Medulla oblongata (tissue), 1 donor: ENCODE measurements around the gene GALNTL6.

Source experiments
- DNase-seq: peaks from one replicate; pipeline ENCODE4 v3.0.0-alpha.2; 2015; ENCODE audit errors: extremely low spot score

GALNTL6 gene

GRCh38 chr4:171812665-171813525 lies at the start of gene GALNTL6:
GALNTL6 (plus strand) TSS chr4:171813404.
- no peak for DNase-seq

GRCh38 chr4:171765514-171765913 lies 47.7 kb upstream of the GALNTL6 start:
- no peak for DNase-seq

DNA sequence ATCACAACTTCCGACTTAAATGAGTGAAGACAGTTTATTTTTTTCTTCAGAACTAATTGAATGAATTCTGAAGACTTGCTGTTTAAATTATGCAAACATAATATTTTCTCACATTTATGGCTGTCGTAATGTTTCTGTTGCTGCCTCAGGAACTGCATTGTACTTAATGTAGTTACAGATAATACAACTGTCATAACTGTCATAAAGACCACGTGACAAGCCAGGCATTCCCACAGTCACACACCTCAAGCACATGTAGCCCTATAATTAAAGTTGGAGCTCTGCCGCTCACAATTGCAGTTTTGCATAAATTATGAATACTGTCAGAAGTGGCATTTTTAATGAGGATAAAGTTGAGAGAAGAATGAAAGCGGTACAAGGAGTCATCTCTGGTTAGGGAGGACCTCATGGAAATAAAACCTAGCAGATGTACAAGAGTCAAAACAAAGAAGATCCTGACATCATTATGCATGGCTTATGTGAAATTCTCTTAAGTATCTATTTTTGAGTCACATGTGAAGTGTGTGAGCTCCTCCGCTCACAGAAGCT lies 38.5 kb upstream of the GALNTL6 start:
- DNase-seq: no peak

GRCh38 chr4:171779301-171779700 lies 33.9 kb upstream of the GALNTL6 start:
- no peak for DNase-seq

DNA sequence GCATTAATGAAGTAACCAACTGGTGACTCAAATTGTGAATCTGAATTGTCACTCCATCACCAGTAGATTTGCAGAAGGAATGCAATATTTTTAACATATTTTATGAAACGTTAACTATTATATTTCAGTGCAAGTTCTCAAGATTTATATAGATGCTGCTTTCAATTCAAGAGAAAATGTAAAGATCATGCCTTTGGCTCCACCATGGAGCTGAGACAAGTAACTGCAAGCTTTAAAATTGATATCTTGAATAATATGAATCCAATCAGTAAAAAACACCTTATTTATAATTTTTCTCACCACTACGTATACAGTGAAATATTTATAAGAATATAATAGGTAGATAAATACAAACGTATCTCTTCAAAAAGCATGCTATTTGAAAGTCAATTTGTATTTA lies 27.8 kb upstream of the GALNTL6 start:
- no peak for DNase-seq

GRCh38 chr4:171793723-171794122 lies 19.5 kb upstream of the GALNTL6 start:
- no peak for DNase-seq

- no peak for DNase-seq
Measured at GRCh38 chr4:171794528-171794927, 18.7 kb upstream of the GALNTL6 start.

GRCh38 chr4:171809854-171810253 lies 3.4 kb upstream of the GALNTL6 start:
- no peak for DNase-seq

DNA sequence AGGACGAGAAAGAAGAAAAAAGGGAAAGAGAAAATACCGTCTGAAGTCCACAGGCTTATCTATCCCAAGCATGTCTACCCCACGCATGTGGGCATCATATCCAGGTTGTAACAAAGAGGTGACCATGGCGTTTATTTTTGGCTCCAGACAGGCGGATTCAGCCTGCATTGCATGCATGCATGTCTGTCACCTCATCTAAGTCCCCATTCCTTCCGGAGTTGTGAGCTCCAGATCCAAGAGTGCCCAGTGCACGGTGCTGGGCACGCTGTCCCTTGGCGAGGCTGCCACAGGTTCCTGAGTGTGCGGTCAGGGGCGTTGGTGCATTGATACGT lies 905 bp upstream of the GALNTL6 start:
- DNase-seq: no peak

GRCh38 chr4:171813526-171814250 lies 484 bp downstream of the GALNTL6 start:
- no peak for DNase-seq

GRCh38 chr4:171814545-171814944 lies 1.3 kb downstream of the GALNTL6 start:
- no peak for DNase-seq

DNA sequence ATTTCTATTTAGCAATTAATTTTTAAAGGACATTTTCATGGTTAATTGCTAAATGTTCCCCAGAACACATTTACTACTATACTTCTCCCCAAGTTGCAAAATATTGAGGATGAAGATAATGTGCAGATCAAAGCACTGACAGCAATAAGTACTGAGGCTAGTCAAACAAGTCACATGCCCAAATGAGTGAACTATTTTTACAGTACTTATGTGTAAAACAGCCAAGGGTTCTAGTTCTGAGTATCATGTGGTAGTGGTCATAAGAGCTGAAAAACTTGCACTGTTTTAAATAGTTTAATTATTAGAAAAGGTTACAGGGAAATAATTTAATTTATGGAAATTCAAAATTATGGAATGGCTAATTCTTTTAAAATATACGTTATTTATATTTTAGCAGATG lies 3.8 kb downstream of the GALNTL6 start:
- no peak for DNase-seq

DNA sequence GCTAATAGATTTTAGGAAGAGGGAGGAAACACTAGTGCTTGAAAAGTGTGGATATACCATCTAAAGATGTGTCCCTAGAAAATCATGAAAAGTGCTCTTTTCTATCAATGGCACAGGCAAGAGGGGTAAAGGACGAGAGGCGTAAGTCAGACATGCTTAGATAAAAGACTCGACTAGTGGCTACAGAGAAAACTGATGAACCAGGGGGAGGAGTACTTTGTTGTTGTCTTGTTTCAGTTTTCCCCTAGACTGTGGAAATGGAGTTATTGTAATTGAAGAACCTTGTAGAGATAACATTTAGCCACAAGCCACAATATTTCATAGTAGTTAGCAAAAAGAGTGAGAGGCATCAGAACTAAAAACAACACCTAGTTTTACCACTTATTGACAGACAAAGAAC lies 21.4 kb downstream of the GALNTL6 start:
- no peak for DNase-seq

- no peak for DNase-seq
Measured at GRCh38 chr4:171843456-171843855, 30.3 kb downstream of the GALNTL6 start.

DNA sequence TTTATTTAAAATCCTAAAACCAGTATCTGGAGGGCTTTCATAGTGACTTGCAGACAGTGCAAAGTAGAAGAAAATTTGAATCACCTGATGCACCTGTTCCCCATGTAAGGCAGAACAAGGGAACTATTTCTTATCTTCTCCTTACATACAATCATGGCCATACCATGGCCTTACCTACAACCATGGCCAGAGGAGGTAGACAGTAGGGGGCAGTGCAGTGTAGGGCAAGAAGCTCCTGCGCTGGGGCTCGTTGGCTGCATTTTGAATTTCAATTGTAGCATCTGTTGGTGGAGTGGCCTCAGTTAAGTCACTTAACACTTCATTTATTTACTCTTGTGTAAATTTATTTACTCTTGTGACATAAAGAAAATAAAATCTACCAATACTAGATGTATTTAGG lies 33.0 kb downstream of the GALNTL6 start:
- peak; percentile 2 for DNase-seq

GRCh38 chr4:171846893-171847292 lies 33.7 kb downstream of the GALNTL6 start:
- no peak for DNase-seq

DNA sequence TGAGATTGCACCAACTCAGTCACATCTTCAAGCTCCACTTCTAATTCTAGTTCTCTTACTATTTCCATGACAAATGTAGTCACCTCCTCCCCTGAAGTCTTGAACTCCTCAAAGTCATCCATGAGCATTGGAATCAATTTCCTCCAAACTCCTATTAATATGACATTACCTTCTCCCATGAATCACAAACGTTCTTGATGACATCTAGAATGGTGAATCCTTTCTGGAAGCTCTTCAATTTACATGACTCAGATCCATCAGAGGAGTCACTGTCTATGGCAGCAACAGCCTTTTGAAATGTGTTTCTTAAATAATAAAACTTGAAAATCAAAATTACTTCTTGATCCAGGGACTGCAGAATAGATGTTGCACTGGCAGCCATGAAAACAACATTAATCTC lies 34.5 kb downstream of the GALNTL6 start:
- DNase-seq: no peak

DNA sequence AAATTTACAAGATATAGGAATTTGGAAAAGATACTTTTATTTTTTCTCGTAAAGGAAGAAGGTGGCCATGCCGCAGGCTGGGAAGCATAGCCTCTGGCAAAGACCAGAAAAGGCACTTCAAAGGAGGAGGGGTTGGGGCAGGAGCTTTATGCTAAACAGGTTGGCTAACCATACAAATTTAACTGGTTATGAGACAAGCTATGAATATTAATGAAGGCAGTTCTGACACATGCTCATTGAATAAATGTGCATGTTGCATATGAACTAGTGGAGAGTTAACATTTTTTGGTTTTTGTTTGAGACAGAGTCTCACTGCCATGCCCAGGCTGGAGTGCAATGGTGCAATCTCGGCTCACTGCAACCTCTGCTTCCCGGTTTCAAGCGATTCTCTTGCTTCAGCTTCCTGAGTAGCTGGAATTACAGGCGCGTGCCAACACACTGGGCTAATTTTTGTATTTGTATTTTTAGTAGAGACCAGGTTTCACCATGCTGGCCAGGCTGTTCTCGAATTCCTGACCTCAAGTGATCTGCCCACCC lies 36.5 kb downstream of the GALNTL6 start:
- DNase-seq: no peak

DNA sequence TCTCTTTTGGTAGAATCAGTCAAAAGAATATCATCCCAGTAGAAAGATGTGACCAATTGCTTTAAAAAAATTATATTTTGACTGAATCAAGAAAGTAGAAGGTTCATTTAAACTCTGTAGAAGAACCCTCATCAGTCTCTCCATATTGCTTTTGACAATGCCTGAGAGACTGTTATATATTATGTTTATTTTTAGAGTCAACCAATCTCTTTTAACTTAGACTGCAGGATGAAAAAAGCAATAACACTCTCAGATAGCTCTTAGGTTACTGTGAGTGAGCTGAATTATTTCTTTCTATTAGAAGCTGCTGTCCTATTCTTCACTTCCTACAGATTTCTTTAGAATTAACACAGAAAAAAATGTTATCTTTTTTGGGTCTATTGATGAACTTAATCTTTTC lies 38.1 kb downstream of the GALNTL6 start:
- no peak for DNase-seq

DNA sequence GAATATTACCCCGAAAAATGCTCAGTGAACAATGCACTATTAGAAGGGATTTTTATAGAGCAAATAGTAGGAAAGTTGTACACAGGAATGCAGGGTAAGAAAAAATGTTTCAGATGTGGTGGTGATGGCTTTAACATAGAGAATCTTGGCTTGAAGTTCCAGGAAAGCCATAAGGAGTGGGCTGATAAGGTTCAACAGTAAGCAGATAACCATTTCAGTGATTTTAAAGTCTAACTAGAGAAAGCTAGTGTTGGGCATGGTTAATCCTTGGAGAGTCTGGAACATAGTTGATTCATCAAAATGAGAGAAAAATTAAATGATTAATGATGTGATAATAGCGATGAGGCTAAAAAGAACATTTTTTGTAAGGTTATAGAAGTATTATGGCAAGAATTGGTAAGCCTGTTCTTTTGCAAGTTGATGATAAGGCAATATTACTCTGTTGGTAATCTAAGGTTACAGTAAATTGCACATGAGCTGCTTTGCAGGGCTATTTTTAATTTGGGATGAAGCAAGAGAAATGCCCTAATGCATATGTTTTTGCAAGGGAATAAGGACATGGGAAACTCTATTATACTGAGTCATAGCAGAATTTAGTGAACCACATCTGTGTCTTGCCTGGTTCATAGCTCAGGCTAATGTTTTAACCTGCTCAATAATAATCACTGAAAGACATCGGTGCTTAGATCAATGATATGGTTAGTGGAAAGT lies 44.3 kb downstream of the GALNTL6 start:
- DNase-seq: no peak

- no peak for DNase-seq
Measured at GRCh38 chr4:171875291-171875690, 62.1 kb downstream of the GALNTL6 start.

GRCh38 chr4:171876636-171877035 lies 63.4 kb downstream of the GALNTL6 start:
- no peak for DNase-seq
